Lung (tissue), 12 donors: ENCODE data around the gene KEAP1. TPM values are rescaled to one million over a fixed set of nuclear protein-coding genes. Genes with fewer than 3 reads are reported as not detected.
"Not testable (repeated sequence)": the region's sequence is repeated elsewhere in the genome, so short reads cannot be mapped to it uniquely, and the experiment has no call there.

ENCODE experiments used
- ATAC-seq: fragments of 200-7000 bp; cut with Tn5 transposase; one replicate; pipeline ENCODE4 v1.9.1; 2020; ENCODE audit warnings: moderate number of reproducible peaks; ENCODE audit not compliant: insufficient read depth, low FRiP score
- DNase-seq, 3 donors: peaks; one replicate each; pipeline ENCODE4 v3.0.0-alpha.2; 2013 to 2017
- H3K27ac ChIP-seq, 2 donors: one replicate each; pipeline ENCODE4 v1.5.1; 2013; ENCODE audit warnings: mild to moderate bottlenecking in 2 of 2, moderate library complexity in 2 of 2, control low read depth in 1 of 2, inconsistent platforms in 1 of 2, low read depth in 1 of 2, low read length in 1 of 2
- H3K27me3 ChIP-seq, 3 donors: one replicate each; pipeline ENCODE4 v1.5.1; 2013; ENCODE audit warnings: low read length in 2 of 3; ENCODE audit not compliant: control insufficient read depth in 3 of 3, insufficient read depth in 3 of 3
- H3K36me3 ChIP-seq, 4 donors: one replicate each; pipeline ENCODE4 v1.5.1; 2013; ENCODE audit warnings: low read length in 4 of 4, mild to moderate bottlenecking in 1 of 4, moderate library complexity in 1 of 4; ENCODE audit not compliant: control insufficient read depth in 4 of 4, insufficient read depth in 4 of 4
- H3K4me1 ChIP-seq, 5 donors: one replicate each; pipeline ENCODE4 v1.5.1; 2013; ENCODE audit warnings: low read length in 5 of 5, mild to moderate bottlenecking in 2 of 5, moderate library complexity in 1 of 5; ENCODE audit not compliant: control insufficient read depth in 5 of 5, insufficient read depth in 5 of 5
- H3K4me3 ChIP-seq: one replicate; pipeline ENCODE4 v1.5.1; 2013; ENCODE audit warnings: mild to moderate bottlenecking, control low read depth, moderate library complexity
- H3K9ac ChIP-seq, 2 donors: one replicate each; pipeline ENCODE4 v1.5.1; 2013; ENCODE audit warnings: low read length in 2 of 2, control low read depth in 1 of 2; ENCODE audit not compliant: insufficient read depth in 1 of 2
- H3K9me3 ChIP-seq, 4 donors: one replicate each; pipeline ENCODE4 v1.5.1; 2013; ENCODE audit warnings: low read length in 3 of 4, mild to moderate bottlenecking in 1 of 4, moderate library complexity in 1 of 4; ENCODE audit not compliant: control insufficient read depth in 4 of 4, insufficient read depth in 3 of 4
- CTCF ChIP-seq: IDR thresholded peaks from 2 replicates; pipeline ENCODE4 v1.5.1; 2012; ENCODE audit warnings: mild to moderate bottlenecking; ENCODE audit errors: control extremely low read depth, extremely low read depth
- WGBS, 2 donors: extraction: QIAGEN DNeasy Blood & Tissue Kit; methylation state at CpG; one replicate each; pipeline ENCODE4 v1.1.7; 2013; 5-methylcytosine and 5-hydroxymethylcytosine counted together
- polyA plus RNA-seq, 2 donors: library from polyadenylated mRNA; stranded (reverse); fragments of 200-250 nt; gene quantifications; one replicate each; pipeline ENCODE4 v1.2.1, GENCODE V29; 2013
- total RNA-seq, 2 donors: library from RNA; depleted of rRNA in 1 of 2; stranded (reverse); fragments of >200 nt in 1 of 2; gene quantifications; one replicate each; pipeline ENCODE4 v1.2.1, GENCODE V29; 2014 to 2021
- donor health status: control.
- donor health status: control.
- donor health status: Bipolar disorder and iron deficiency.
- donor health status: healthy.
- donor health status: DM: yes; HTN: yes; CAD: no.

KEAP1 gene
- total and polyA plus RNA-seq, 4 donors = 44.8 to 73.5 (median 60.3) TPM

- WGBS, 2 donors = 1 to 2% methylated on average over 40 to 79 of the region's 79 CpGs
- TF ChIP-seq CTCF = no peak
- Histone ChIP-seq H3K4me1 (peaks cover 0 to 9% (median 5%) of the 10 kb centered on the region in 5 donors), H3K27me3 (no peaks in the 10 kb centered on the region), H3K4me3 (peak within 1 kb of the TSS; percentile 95), H3K9me3 (no peaks in the 10 kb centered on the region), H3K36me3 (peaks cover 0 to 15% (median 8%) of the 10 kb centered on the region in 4 donors), H3K9ac (peak within 1 kb of the TSS; percentile 46 to 47), H3K27ac (peak within 1 kb of the TSS; percentile 85 to 92)
- ATAC-seq = peak; percentile 94
- DNase-seq = peak; percentile 80 to 92 (median 87)
These were observed 40.5 kb upstream of the KEAP1 start, which contains the start of gene ATG4D for GRCh38 chr19:10543420-10544241. Gene ATG4D (plus strand): TSS chr19:10543904. CDS start chr19:10544091, 187 bp downstream.

- no peak overlapping the region for H3K9ac ChIP-seq
- DNase-seq (no peak), ATAC-seq (no peak)
- WGBS, 2 donors = 56 to 63% methylated on average over 8 of the region's 8 CpGs
- H3K9me3 ChIP-seq = no peaks in the 10 kb centered on the region
- TF ChIP-seq CTCF = no peak
- H3K27me3 ChIP-seq = no peaks in the 10 kb centered on the region
- peaks cover 0 to 11% (median 4%) of the 10 kb centered on the region in 4 donors for H3K36me3 ChIP-seq
- peak overlapping the region; percentile 95 for H3K4me3 ChIP-seq
- peak overlapping the region in 1 of 2 donors; percentile 85 for H3K27ac ChIP-seq
- peaks cover 0 to 9% (median 5%) of the 10 kb centered on the region in 5 donors for H3K4me1 ChIP-seq
These were observed 39.9 kb upstream of the KEAP1 start for GRCh38 chr19:10543059-10543419.

- 35 to 55% methylated on average over 9 of the region's 9 CpGs for WGBS, 2 donors
- not testable (repeated sequence) for H3K4me1 ChIP-seq, H3K36me3 ChIP-seq, H3K9ac ChIP-seq, DNase-seq, ATAC-seq, H3K27me3 ChIP-seq, H3K27ac ChIP-seq, H3K9me3 ChIP-seq, H3K4me3 ChIP-seq
These were observed 35.9 kb upstream of the KEAP1 start for GRCh38 chr19:10539016-10539415.

GRCh38 chr19:10538204-10538983 lies 35.2 kb upstream of the KEAP1 start:
- Histone ChIP-seq H3K4me1 (peaks cover 0 to 4% (median 0%) of the 10 kb centered on the region in 5 donors), H3K27ac (no peak overlapping the region), H3K9ac (no peak overlapping the region), H3K9me3 (no peaks in the 10 kb centered on the region), H3K27me3 (peaks cover 0 to 2% (median 0%) of the 10 kb centered on the region in 3 donors), H3K36me3 (no peaks in the 10 kb centered on the region), H3K4me3 (no peak overlapping the region)
- WGBS, 2 donors = 56 to 60% methylated on average over 19 to 20 of the region's 20 CpGs
- no peak for TF ChIP-seq CTCF
- no peak for ATAC-seq
- DNase-seq = no peak
